ENCODE results near the gene THSD8.
A peak's percentile ranks its signal among the peaks of the same experiment; 100 is the strongest.
"Not testable (repeated sequence)": the region's sequence is repeated elsewhere in the genome, so short reads cannot be mapped to it uniquely, and the experiment has no call there.

THSD8 gene

GRCh38 chr19:12833738-12834565 is 32.1 kb downstream of the THSD8 start:
- peak; percentile 78 for DNase-seq

- no peak for DNase-seq
Observed at GRCh38 chr19:12834566-12834943, 32.7 kb downstream of the THSD8 start, which contains the start of gene RTBDN. TSS of gene RTBDN (minus strand) at chr19:12834579. CDS start at chr19:12829979, 4,600 bp downstream.

DNA sequence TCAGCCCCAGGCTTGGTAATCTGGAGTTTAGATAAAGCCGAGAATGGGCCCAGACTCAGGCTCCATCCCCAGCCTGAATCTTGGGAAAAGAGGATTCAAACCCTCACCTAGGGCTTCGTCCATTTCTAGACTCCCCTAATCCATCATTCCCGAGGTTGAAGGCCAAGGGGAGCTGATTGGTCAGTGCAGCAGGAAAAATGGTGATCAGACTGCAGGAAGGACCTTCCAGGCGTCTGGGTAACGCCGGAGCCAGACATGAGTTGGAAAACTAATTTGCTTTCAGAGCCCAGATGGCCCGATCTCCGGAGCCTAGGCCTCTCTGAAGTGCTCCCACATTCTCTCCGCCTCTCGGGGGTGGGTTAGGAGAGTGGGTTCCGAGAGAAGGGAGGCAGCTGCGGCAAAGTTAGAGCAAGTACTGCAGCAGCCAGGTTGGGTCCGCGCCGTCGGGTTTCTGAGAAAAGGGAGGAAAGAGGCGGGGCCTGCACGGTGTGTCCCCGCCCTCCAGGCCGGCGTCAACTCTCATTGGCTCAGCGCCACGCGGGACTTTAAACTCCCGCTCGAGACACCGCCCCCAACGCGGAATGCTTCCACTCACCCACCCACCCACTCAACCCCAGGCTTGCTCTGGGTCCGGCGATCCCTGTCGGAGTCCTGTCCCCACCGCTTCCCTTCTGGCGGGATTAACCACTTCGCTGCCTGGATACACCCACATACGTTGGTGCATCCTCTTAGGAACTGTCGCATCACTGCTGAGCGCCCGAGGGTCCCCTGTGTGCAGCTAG is 33.3 kb downstream of the THSD8 start:
- no peak for DNase-seq

GRCh38 chr19:12836529-12836863 is 34.6 kb downstream of the THSD8 start:
- DNase-seq: no peak

DNA sequence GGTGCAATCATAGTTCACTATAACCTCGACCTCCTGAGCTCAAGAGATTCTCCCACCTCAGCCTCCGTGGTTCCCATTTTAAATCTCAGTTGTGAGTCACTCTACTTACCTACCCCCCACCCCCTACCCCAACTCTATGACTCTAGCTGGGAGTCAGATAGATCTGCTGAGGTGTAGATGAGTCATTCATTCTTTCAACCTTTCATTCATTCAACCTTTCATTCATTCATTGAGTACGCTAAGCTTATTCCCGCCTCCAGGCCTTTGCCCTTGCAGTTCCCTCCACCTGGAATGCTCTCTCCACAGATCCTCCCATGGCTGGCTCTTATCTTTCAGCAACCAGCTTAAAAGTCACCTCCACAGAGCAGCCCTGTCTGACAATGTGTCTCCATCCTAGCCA is 35.4 kb downstream of the THSD8 start:
- DNase-seq: no peak

- peak; percentile 65 for DNase-seq
Observed at GRCh38 chr19:12838182-12838885, 36.5 kb downstream of the THSD8 start, which contains the start of gene MAST1. TSS of gene MAST1 (plus strand) at chr19:12838515. CDS start at chr19:12838573, 58 bp downstream.

DNA sequence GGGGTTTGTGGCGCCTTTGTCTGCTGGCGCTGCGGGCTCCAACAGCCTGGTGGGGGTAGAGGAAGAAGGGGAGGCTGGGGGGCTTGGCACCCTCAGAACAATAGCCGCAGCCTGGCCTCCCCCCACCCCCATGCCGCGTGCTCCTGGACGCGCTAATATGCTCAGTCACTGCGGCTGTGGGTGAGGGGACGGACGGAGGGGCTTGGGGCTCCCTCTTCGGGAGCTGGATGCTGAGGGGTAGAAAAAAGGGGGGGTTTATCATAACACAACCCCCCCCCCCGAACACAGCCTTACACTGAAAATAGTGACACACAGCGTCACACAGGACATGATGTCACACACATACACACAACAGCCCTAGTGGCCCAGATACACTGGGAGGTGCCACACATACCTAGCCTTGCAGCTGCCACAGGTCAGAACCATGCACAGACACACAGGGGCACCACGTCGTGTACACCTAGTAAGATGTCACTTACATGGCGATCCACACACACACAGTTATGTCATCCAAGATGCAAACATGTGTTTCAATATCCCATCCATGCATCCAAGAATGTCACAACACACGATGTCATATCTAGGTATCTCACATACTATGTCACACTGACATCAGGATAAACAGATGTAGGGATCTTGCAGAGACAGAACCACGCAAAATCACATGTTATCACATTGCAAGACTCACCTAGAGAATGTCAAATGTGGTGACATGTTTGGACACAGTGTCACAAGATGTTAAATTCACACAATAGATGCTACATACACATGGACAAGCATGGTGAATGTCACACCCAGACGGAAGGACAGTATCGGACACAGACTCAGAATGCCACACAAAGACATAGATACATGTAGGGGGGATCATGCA is 37.3 kb downstream of the THSD8 start:
- no peak for DNase-seq

- peak; percentile 82 for DNase-seq
Observed at GRCh38 chr19:12840091-12841079, 38.5 kb downstream of the THSD8 start.

DNA sequence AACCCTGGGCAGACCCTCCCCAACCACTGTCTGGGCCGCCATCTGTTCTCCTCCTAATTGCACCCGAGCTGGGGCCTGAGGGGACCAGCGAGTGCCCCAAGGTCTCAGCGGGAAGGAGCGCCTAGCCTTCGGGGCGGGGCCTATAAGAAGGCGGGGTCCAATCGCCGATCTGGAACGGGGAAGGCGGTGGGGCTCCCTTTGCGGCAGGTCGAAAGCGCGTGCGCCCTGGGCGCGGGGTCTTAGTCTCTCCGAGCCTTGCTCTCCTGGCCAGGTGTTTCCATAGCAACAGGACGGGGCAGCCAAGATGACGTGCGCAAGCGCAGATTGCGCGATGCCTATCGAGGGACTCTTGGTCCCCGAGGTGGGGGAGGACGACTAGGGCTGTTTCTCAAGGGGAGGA is 39.2 kb downstream of the THSD8 start:
- DNase-seq: peak; percentile 98

DNA sequence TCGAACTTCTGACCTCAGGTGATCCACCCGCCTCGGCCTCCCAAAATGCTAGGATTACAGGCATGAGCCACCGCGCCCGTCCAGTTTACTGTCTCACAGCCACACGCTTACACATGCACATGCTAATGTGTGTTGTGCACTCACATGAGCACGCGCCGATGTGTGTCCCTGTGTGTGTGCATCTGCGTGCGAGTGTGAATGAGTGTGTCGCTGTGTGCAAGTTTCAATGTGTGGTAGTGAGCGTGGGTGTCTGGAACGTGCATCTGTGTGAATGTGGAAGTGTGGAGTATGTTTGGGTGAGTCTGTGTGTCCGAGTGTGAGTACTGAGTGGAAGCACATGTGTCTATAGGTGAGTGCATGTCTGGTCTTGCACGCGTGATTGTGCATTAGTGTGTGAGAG is 40.6 kb downstream of the THSD8 start:
- no peak for DNase-seq

GRCh38 chr19:12843328-12843727 is 41.5 kb downstream of the THSD8 start:
- DNase-seq: no peak

DNA sequence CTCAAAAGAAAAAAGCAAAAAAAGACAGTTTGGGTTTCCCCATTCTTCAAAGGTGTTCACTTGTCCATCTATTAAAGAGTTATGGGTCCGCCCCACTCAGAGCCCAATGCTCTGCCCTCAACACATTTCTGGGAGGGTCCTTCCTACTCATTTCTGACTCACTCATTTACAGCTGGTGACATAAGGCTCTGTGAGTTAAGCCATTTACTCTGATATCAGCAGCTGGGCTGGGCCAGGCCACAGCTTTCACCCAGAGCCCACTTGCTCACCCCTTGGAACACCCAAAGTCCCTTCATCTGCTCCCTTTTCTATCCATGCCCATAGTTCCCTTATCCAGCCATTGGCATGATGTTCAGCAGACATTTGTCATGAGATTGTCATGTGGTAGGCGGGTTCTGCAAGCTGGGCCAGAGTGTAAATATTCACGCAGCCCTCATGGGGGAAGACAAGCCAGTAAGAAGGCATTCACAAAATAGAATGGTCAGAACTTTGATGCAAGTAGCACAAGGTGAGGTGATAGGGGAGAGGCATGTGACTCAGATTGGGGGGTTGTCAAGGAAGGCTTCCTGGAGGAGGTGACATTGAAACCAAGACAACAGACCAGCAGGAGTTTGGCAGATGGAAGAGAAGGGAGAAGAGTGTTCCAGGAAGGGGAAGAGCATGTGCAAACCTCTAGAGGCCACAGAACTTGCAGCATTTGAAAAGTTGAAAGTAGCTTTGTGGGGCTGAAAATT is 42.3 kb downstream of the THSD8 start:
- no peak for DNase-seq

DNA sequence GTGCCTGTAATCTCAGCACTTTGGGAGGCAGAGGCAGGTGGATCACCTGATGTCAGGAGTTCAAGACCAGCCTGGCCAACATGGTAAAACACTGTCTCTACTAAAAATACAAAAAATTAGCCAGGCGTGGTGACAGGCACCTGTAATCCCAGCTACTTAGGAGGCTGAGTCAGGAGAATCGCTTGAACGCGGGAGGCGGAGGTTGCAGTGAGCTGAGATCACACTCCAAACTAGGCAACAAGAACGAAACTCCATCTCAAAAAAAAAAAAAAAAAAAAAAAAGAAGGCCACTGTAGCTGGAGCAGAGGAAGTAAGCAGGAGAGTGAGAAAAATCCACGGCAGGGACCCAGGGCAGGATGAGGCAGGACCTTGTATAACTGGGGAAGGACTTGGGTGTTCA is 44.7 kb downstream of the THSD8 start:
- not testable (repeated sequence) for DNase-seq

DNA sequence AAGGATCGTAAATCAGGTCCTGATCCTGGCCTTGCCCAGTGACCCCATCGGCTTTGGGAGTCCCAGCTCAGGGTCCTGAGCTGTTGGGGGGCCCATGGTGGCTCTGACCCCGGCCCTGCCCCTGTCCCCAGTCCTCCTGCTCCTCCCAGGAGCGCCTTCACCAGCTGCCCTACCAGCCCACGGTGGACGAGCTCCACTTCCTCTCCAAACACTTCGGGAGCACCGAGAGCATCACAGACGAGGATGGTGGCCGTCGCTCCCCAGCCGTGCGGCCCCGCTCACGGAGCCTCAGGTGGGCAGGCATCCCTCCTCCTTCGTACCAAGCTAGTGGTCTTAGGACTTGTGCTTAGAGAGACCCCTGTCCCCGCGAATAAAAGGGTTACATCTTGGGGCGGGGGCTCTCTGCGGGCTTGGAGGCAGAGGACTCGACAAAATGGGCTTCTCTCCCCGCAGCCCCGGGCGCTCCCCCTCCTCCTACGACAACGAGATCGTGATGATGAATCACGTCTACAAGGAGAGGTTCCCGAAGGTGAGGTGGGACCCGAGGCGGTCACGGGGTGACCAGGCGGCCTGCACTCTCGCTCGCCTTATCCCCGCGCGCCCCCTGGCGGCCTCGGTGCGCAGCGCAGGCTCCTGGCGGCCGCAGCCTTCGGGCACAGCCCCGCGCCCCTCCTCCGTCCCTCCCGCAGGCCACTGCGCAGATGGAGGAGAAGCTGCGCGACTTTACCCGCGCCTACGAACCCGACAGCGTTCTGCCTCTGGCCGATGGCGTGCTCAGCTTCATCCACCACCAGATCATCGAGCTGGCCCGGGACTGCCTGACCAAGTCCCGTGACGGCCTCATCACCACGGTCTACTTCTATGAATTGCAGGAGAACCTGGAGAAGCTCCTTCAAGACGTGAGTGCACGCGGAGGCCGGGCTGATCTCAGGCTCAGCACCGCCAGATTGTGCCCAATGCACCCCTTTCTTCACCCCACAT is 45.6 kb downstream of the THSD8 start:
- DNase-seq: peak; percentile 65

All from NCI-H1105 (cell line).